Activated naive CD8-positive, alpha-beta T cell treated with anti-CD3 and anti-CD28 coated beads, Interleukin-2, amount 50 U/mL, for 24 hours (primary cell): ENCODE results near the gene CCDC57.

Experiments
- ATAC-seq: fragments of 150-1000 bp; cut with Tn5 transposase; one replicate; pipeline ENCODE4 v1.10.0; 2021
- DNase-seq: peaks from one replicate; pipeline ENCODE4 v3.0.0; 2021
- H3K27ac Mint-ChIP-seq: one replicate; pipeline ENCODE4 v1.8.0; 2021; ENCODE audit warnings: mild to moderate bottlenecking, mixed read lengths
- H3K27me3 Mint-ChIP-seq: one replicate; pipeline ENCODE4 v1.8.0; 2021; ENCODE audit warnings: mixed read lengths
- H3K36me3 Mint-ChIP-seq: one replicate; pipeline ENCODE4 v1.8.0; 2021; ENCODE audit warnings: low read depth, mixed read lengths
- H3K4me1 Mint-ChIP-seq: one replicate; pipeline ENCODE4 v1.8.0; 2021; ENCODE audit warnings: mixed read lengths
- H3K4me3 Mint-ChIP-seq: one replicate; pipeline ENCODE4 v1.8.0; 2021; ENCODE audit warnings: mild to moderate bottlenecking, moderate library complexity, mixed read lengths
- H3K9me3 Mint-ChIP-seq: one replicate; pipeline ENCODE4 v1.8.0; 2021; ENCODE audit warnings: mixed read lengths

Gene CCDC57

DNA sequence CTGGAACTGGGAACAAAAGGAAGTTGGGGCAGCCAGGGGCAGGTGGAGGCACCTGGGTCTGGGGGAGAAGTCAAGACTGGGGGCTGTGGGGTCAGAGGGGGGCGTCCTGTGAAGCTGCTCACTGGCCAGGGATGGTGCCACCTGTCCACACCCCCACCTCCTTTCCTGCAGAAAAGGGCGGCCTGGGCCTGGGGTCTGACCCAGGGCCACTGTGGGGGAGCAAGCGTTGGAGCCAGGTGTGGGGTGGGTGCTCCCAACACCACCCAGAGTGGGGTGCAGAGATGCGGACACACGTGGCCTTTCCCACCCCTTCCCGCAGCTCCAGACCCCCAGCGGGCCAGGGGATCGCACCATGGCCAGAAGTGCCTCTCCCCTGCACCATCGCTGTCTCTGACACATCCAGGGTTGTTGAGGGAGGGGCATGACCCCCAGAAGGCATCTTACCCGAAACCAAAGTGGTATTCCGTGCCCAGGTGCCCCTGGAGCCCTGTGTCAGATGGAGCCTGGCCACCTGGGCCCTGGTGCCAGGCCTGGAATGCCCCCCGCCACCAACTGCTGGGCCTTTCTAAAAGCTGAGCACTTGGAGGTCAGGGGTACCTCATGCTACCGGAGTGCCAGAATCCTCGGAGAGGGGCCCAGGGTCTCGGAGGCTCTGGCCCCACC, 13.6 kb upstream of the CCDC57 start:
- ATAC-seq (no peak), DNase-seq (no peak)
- Mint-ChIP-seq H3K4me3 (no peak overlapping the region), H3K27me3 (peaks cover 2% of the 10 kb centered on the region), H3K4me1 (peaks cover 10% of the 10 kb centered on the region), H3K27ac (no peak overlapping the region), H3K9me3 (no peaks in the 10 kb centered on the region), H3K36me3 (no peaks in the 10 kb centered on the region)

DNA sequence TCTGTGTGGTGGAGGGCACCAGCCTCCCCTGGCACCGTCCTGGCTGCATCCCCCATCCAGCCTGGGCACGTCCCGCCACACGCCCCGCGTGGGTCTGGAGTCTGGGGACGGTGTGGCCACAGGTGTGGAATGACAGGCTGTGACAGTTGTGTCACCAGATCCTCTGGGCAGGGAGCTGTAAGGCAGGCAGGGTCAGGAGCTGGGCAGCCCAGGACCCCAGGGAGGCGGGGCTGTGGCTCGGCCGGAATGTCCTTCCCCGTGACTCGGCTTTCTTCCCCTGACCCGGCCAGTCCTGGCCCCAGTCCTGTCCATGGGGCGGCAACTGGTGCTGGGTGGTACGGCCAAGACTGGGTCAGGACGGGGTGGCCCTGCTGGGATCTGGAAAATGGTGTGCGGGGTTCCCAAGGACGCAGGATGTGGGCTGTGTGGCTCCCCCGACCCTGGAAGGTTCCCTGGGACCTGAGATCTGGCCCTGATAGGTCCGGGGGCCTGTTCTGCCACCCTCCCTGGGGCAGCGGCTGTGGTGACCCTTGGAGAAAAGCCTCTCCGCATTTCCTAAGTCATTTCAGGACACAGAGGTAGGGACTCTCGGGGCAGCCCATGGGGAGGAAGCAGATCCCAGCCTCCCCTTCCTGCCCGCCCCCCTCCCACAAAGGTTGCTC, 12.9 kb upstream of the CCDC57 start:
- Mint-ChIP-seq H3K27me3 (peaks cover 2% of the 10 kb centered on the region), H3K27ac (no peak overlapping the region), H3K4me1 (peaks cover 10% of the 10 kb centered on the region), H3K4me3 (no peak overlapping the region), H3K9me3 (no peaks in the 10 kb centered on the region), H3K36me3 (no peaks in the 10 kb centered on the region)
- DNase-seq (no peak), ATAC-seq (no peak)

DNA sequence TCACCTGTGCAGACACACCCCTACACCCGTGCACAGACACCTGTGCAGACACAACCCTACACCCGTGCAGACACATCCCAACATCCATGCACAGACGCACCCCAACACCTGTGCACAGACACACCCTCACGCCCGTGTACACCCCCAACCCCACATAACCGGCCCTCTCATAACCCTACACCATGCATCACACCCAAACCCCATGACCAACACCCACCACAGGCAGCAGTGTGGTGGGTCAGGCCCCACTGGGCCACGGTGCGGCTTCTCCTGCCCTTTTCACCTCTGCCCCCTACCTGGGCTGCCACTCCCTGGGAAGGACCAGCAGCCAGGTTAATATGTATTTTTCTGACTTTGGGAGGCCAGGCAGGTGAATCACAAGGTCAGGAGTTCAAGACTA, 12.0 kb upstream of the CCDC57 start:
- no peaks in the 10 kb centered on the region for H3K36me3 Mint-ChIP-seq
- H3K4me3 Mint-ChIP-seq = no peak overlapping the region
- H3K9me3 Mint-ChIP-seq = no peaks in the 10 kb centered on the region
- ATAC-seq (no peak), DNase-seq (no peak)
- no peaks in the 10 kb centered on the region for H3K27me3 Mint-ChIP-seq
- peaks cover 4% of the 10 kb centered on the region for H3K4me1 Mint-ChIP-seq
- no peak overlapping the region for H3K27ac Mint-ChIP-seq

DNA sequence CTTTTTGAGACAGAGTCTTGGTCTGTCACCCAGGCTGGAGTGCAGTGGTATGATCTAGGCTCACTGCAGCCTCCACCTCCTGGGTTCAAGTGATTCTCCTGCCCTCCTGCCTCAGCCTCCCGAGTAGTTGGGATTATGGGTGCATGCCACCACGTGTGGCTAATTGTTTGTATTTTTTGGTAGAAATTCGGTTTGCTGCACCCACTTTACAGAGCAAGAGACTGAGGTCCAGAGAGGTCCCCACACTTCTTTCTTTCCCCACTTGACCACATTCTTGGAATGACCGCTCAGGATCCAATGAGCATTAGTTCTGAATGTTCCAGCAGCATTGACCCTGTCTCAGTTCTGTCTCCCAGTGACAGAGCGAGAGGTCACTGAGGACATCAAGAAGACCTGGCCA, 10.9 kb upstream of the CCDC57 start:
- Mint-ChIP-seq H3K4me3 (no peak overlapping the region), H3K4me1 (peaks cover 2% of the 10 kb centered on the region), H3K36me3 (no peaks in the 10 kb centered on the region), H3K9me3 (no peaks in the 10 kb centered on the region), H3K27ac (no peak overlapping the region), H3K27me3 (no peaks in the 10 kb centered on the region)
- ATAC-seq (no peak), DNase-seq (no peak)

DNA sequence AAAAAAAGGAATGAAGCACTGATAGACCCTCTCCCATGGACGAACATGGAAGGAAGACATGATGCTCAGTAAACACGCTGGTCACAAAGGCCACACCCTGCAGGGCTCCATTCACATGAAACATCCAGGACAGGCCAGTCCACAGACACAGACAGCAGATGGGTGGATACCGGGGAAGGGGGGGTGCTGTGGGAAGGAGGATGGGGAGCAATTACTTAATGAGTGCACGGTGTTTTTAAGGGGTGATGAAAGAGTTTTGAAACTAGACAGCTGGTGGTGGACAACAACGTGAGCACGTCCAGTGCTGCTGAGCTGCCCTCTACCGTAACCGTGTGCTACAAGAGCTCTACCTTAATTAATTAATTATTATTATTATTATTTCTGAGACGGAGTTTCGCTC, 10.2 kb upstream of the CCDC57 start:
- Mint-ChIP-seq H3K27ac (no peak overlapping the region), H3K27me3 (no peaks in the 10 kb centered on the region), H3K4me1 (peaks cover 2% of the 10 kb centered on the region), H3K4me3 (no peak overlapping the region), H3K9me3 (no peaks in the 10 kb centered on the region), H3K36me3 (no peaks in the 10 kb centered on the region)
- ATAC-seq (no peak), DNase-seq (no peak)

GRCh38 chr17:82221341-82221902, 8.8 kb upstream of the CCDC57 start:
- no peaks in the 10 kb centered on the region for H3K36me3 Mint-ChIP-seq
- H3K9me3 Mint-ChIP-seq = no peaks in the 10 kb centered on the region
- H3K4me3 Mint-ChIP-seq = no peak overlapping the region
- no peaks in the 10 kb centered on the region for H3K27me3 Mint-ChIP-seq
- ATAC-seq = no peak
- DNase-seq = no peak
- H3K4me1 Mint-ChIP-seq = peaks cover 6% of the 10 kb centered on the region
- H3K27ac Mint-ChIP-seq = no peak overlapping the region

DNA sequence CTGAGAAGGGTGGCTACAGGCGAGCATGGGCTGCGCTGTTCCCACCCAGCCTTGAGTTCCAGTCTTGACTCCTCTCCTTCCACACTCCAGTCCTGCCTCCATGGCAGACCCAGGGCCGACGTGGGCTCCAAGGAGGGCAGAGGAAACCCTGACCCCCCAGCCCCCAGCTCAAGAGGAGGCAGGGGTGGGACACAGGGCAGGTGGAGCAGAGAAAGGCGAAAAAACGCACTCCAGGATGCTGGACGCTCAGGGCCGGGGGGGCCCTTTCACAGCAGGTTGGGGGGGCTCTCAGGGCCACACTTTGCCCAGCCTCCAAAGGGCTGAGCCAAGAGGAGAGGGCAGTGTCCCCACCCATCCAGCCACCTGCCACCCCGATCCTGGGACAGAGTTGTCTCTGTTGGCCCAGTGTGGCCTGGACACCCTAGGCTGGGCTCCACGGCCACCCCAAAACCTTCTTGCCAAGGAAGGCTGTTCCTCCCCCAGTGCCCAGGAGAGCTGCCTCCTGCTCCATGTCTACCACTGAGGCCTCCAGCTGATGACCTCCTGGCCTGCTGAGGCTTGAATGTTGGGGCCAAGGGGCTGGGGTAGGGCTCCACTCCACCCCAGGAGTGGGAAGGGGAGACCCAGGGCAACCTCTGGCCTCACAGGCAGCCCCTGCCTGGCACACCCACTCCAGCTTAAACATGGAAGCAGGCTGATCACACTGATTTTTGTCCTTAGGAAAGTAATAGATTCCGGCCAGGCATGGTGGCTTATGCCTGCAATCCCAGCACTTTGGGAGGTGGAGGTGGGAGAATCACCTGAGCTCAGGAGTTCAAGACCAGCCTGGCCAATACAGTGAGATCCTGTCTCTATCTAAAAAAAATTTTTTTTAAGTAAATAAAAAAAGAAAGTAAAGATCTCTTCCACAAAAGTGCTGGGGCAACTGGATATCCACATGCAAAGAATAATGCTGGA, 7.4 kb upstream of the CCDC57 start:
- H3K27ac Mint-ChIP-seq = no peak overlapping the region
- peaks cover 16% of the 10 kb centered on the region for H3K4me1 Mint-ChIP-seq
- no peaks in the 10 kb centered on the region for H3K36me3 Mint-ChIP-seq
- H3K9me3 Mint-ChIP-seq = no peaks in the 10 kb centered on the region
- H3K4me3 Mint-ChIP-seq = no peak overlapping the region
- no peaks in the 10 kb centered on the region for H3K27me3 Mint-ChIP-seq
- DNase-seq = no peak
- ATAC-seq = no peak

GRCh38 chr17:82219083-82219482, 6.4 kb upstream of the CCDC57 start:
- no peak for DNase-seq
- no peak for ATAC-seq
- Mint-ChIP-seq H3K27ac (no peak overlapping the region), H3K36me3 (no peaks in the 10 kb centered on the region), H3K4me3 (no peak overlapping the region), H3K27me3 (no peaks in the 10 kb centered on the region), H3K9me3 (no peaks in the 10 kb centered on the region), H3K4me1 (peaks cover 24% of the 10 kb centered on the region)

DNA sequence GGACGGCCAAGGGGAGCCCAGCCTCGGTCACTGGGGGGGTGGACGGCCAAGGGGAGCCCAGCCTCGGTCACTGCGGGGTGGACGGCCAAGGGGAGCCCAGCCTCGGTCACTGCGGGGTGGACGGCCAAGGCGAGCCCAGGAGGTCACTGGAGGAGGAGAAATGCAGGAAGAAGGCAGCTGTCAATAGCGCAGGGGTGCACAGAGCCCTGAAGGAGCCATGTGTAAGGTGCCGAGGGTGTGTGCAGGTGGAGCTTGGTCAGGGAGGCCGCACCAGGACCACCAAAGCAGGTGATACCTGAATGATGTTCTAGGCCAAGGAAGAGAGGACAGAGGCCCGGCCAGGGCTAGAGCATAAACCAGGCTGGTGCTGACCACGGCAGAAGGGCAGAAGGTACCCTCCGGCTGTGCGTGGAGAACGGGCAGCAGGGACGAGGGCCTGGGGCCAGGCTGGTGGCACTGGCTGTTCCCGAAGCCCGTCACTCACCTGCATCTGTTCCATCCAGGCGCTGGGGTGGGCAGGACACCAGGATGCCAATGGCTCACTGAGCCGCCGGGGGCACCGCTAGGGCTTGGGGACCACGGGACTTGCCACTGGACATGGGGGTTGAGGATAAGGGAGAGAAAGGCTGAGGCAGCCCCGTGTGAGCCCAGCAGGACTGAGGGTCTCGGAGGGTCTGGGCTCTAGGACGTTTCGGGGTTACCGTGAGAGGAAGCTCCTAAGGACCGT, 5.9 kb upstream of the CCDC57 start:
- H3K4me1 Mint-ChIP-seq = peaks cover 26% of the 10 kb centered on the region
- no peaks in the 10 kb centered on the region for H3K9me3 Mint-ChIP-seq
- ATAC-seq (no peak), DNase-seq (no peak)
- no peaks in the 10 kb centered on the region for H3K36me3 Mint-ChIP-seq
- H3K27ac Mint-ChIP-seq = no peak overlapping the region
- no peaks in the 10 kb centered on the region for H3K27me3 Mint-ChIP-seq
- H3K4me3 Mint-ChIP-seq = no peak overlapping the region

- H3K4me1 Mint-ChIP-seq = peaks cover 27% of the 10 kb centered on the region
- H3K27me3 Mint-ChIP-seq = no peaks in the 10 kb centered on the region
- no peak overlapping the region for H3K27ac Mint-ChIP-seq
- no peak for ATAC-seq
- no peaks in the 10 kb centered on the region for H3K9me3 Mint-ChIP-seq
- H3K4me3 Mint-ChIP-seq = no peak overlapping the region
- DNase-seq = no peak
- no peaks in the 10 kb centered on the region for H3K36me3 Mint-ChIP-seq
Observed at GRCh38 chr17:82217530-82218204, 5.0 kb upstream of the CCDC57 start.

DNA sequence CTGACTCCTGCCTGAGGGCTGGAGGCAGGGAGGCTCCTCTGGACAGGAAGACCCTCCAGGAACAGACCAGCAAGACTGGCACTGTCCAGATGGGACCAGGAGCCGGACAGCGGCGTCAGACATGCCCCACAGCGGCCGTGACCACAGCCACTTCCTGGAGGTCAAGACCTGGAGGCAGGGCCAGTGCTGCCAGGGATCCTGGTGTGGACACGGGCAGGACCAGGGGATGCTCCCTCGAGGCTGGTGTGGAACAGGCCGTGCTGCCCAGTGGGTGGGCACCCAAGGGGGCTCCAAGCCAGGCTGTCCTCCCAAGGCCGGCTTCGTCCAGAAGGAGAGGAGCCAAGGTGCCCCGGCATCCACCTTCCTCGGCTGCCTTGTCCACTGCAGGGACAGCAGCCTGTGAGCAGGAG, 4.5 kb upstream of the CCDC57 start:
- Mint-ChIP-seq H3K27ac (no peak overlapping the region), H3K36me3 (no peaks in the 10 kb centered on the region), H3K4me3 (no peak overlapping the region), H3K9me3 (no peaks in the 10 kb centered on the region), H3K27me3 (no peaks in the 10 kb centered on the region), H3K4me1 (peaks cover 27% of the 10 kb centered on the region)
- DNase-seq = no peak
- no peak for ATAC-seq

- no peak overlapping the region for H3K27ac Mint-ChIP-seq
- DNase-seq (peak; percentile 63), ATAC-seq (peak; percentile 53)
- no peaks in the 10 kb centered on the region for H3K9me3 Mint-ChIP-seq
- peaks cover 32% of the 10 kb centered on the region for H3K4me1 Mint-ChIP-seq
- H3K27me3 Mint-ChIP-seq = no peaks in the 10 kb centered on the region
- no peaks in the 10 kb centered on the region for H3K36me3 Mint-ChIP-seq
- no peak overlapping the region for H3K4me3 Mint-ChIP-seq
Observed at GRCh38 chr17:82216301-82217119, 3.9 kb upstream of the CCDC57 start.

DNA sequence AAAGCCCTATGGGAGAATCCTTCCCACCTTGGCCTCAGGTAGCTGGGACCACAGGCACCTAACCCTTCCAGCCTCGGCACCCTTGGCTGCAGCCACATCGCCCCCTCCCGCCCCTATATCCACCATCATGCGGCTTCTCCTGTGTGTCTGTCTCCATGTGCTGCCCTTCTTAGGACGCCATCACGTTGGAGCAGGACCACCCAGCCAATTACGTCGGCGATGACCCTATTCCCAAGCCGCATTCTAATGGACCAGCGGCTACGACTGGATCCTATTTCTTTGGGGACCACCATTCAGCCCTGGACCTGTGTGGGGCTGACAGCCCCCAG, 3.3 kb upstream of the CCDC57 start:
- no peak overlapping the region for H3K27ac Mint-ChIP-seq

More for the DNA sequence above, 3.3 kb upstream of the CCDC57 start:
- no peaks in the 10 kb centered on the region for H3K9me3 Mint-ChIP-seq
- DNase-seq (no peak), ATAC-seq (no peak)
- peaks cover 38% of the 10 kb centered on the region for H3K4me1 Mint-ChIP-seq
- H3K36me3 Mint-ChIP-seq = no peaks in the 10 kb centered on the region
- no peak overlapping the region for H3K4me3 Mint-ChIP-seq
- no peaks in the 10 kb centered on the region for H3K27me3 Mint-ChIP-seq
